ENCODE measurements around the gene HPN.
A peak's percentile ranks its signal among the peaks of the same experiment; 100 is the strongest.
"Not testable (repeated sequence)": the region's sequence is repeated elsewhere in the genome, so short reads cannot be mapped to it uniquely, and the experiment has no call there.

Gene HPN

DNA sequence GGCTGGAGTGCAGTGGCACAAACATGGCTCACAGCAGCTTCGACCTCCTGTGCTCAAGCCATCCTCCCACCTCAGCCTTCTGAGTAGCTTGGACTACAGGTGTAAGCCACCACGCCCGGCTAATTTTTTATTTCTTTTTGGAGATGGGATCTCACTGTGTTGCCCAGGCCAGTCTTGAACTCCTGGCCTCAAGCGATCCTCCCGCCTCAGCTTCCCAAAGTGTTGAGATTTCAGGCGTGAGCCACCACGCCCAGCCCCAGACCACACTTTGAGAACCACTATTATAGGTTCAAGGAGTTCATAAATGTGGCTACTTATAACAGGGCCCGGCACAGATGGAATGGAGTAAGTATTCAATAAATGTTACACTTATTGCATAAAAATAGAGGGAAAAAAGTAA, 14.5 kb upstream of the HPN start:
- Histone ChIP-seq H3K27me3 (ENCODE audit: control insufficient read depth in 2 of 2, insufficient read depth in 2 of 2, low read length in 2 of 2) (peaks cover 3% of the 10 kb centered on the region in 2 donors), H3K27ac (ENCODE audit: low read depth in 2 of 2, low read length in 2 of 2) (no peak overlapping the region), H3K9ac (ENCODE audit: low read depth in 1 of 2, low read length in 2 of 2) (no peak overlapping the region), H3K4me3 (ENCODE audit: low read length in 2 of 2) (no peak overlapping the region), H3K4me1 (ENCODE audit: control insufficient read depth in 2 of 2, insufficient read depth in 2 of 2, low read length in 2 of 2) (no peaks in the 10 kb centered on the region), H3K36me3 (ENCODE audit: control insufficient read depth in 2 of 2, insufficient read depth in 2 of 2, low read length in 2 of 2) (peaks cover 19 to 34% of the 10 kb centered on the region in 2 donors), H3K9me3 (ENCODE audit: control insufficient read depth in 2 of 2, low read length in 2 of 2) (no peaks in the 10 kb centered on the region)

GRCh38 chr19:35027851-35028599, 13.5 kb upstream of the HPN start:
- Histone ChIP-seq H3K27me3 (ENCODE audit: control insufficient read depth in 2 of 2, insufficient read depth in 2 of 2, low read length in 2 of 2) (peaks cover 3% of the 10 kb centered on the region in 2 donors), H3K9me3 (ENCODE audit: control insufficient read depth in 2 of 2, low read length in 2 of 2) (no peaks in the 10 kb centered on the region), H3K27ac (ENCODE audit: low read depth in 2 of 2, low read length in 2 of 2) (no peak overlapping the region), H3K4me1 (ENCODE audit: control insufficient read depth in 2 of 2, insufficient read depth in 2 of 2, low read length in 2 of 2) (no peaks in the 10 kb centered on the region), H3K36me3 (ENCODE audit: control insufficient read depth in 2 of 2, insufficient read depth in 2 of 2, low read length in 2 of 2) (peaks cover 19 to 29% of the 10 kb centered on the region in 2 donors), H3K4me3 (ENCODE audit: low read length in 2 of 2) (no peak overlapping the region), H3K9ac (ENCODE audit: low read depth in 1 of 2, low read length in 2 of 2) (no peak overlapping the region)

GRCh38 chr19:35028600-35028885, 13.0 kb upstream of the HPN start:
- H3K36me3 ChIP-seq (ENCODE audit: control insufficient read depth in 2 of 2, insufficient read depth in 2 of 2, low read length in 2 of 2) = peaks cover 19 to 25% of the 10 kb centered on the region in 2 donors
- H3K9me3 ChIP-seq (ENCODE audit: control insufficient read depth in 2 of 2, low read length in 2 of 2); H3K4me1 ChIP-seq (ENCODE audit: control insufficient read depth in 2 of 2, insufficient read depth in 2 of 2, low read length in 2 of 2); H3K4me3 ChIP-seq (ENCODE audit: low read length in 2 of 2); H3K27me3 ChIP-seq (ENCODE audit: control insufficient read depth in 2 of 2, insufficient read depth in 2 of 2, low read length in 2 of 2); H3K9ac ChIP-seq (ENCODE audit: low read depth in 1 of 2, low read length in 2 of 2); H3K27ac ChIP-seq (ENCODE audit: low read depth in 2 of 2, low read length in 2 of 2): not testable (repeated sequence)

- not testable (repeated sequence) for H3K4me1 ChIP-seq (ENCODE audit: control insufficient read depth in 2 of 2, insufficient read depth in 2 of 2, low read length in 2 of 2); H3K27ac ChIP-seq (ENCODE audit: low read depth in 2 of 2, low read length in 2 of 2); H3K9ac ChIP-seq (ENCODE audit: low read depth in 1 of 2, low read length in 2 of 2); H3K9me3 ChIP-seq (ENCODE audit: control insufficient read depth in 2 of 2, low read length in 2 of 2); H3K4me3 ChIP-seq (ENCODE audit: low read length in 2 of 2)
- Histone ChIP-seq H3K36me3 (ENCODE audit: control insufficient read depth in 2 of 2, insufficient read depth in 2 of 2, low read length in 2 of 2) (peaks cover 13 to 18% of the 10 kb centered on the region in 2 donors), H3K27me3 (ENCODE audit: control insufficient read depth in 2 of 2, insufficient read depth in 2 of 2, low read length in 2 of 2) (peaks cover 3 to 10% of the 10 kb centered on the region in 2 donors)
Measured at GRCh38 chr19:35029275-35029736, 12.2 kb upstream of the HPN start.

DNA sequence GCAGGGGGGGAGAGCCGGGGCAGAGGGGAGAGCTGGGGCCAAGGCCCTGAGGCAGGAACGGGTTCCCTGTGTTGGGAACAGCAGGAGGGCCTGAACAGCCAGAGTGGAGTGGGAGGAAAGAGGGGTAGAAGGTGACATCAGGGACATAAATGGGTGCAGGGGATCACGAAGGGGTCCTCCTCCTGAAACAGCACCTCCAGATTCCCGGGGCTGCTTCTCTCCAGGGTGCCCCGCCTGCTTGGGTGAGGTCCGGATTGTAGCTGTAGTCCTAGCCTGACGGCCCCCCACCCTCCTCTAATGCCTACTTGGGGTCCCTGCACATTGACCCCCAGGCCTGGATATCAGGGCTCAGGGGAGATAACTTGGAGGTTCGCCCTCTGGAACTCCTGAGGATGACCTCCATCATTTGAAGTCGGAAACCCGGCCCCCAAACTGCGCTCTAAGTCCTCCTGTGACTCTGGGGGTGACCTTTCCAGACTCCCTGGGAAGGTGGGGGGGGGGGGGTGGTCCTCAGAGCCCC, 11.7 kb upstream of the HPN start:
- Histone ChIP-seq H3K27me3 (ENCODE audit: control insufficient read depth in 2 of 2, insufficient read depth in 2 of 2, low read length in 2 of 2) (peaks cover 3 to 10% of the 10 kb centered on the region in 2 donors), H3K9ac (ENCODE audit: low read depth in 1 of 2, low read length in 2 of 2) (no peak overlapping the region), H3K4me1 (ENCODE audit: control insufficient read depth in 2 of 2, insufficient read depth in 2 of 2, low read length in 2 of 2) (no peaks in the 10 kb centered on the region), H3K4me3 (ENCODE audit: low read length in 2 of 2) (peak overlapping the region in 1 of 2 donors; percentile 23), H3K9me3 (ENCODE audit: control insufficient read depth in 2 of 2, low read length in 2 of 2) (no peaks in the 10 kb centered on the region), H3K36me3 (ENCODE audit: control insufficient read depth in 2 of 2, insufficient read depth in 2 of 2, low read length in 2 of 2) (peaks cover 11 to 18% of the 10 kb centered on the region in 2 donors), H3K27ac (ENCODE audit: low read depth in 2 of 2, low read length in 2 of 2) (no peak overlapping the region)

- Histone ChIP-seq H3K4me3 (ENCODE audit: low read length in 2 of 2) (peak within 1 kb of the TSS; percentile 23 to 30), H3K27ac (ENCODE audit: low read depth in 2 of 2, low read length in 2 of 2) (no peak within 1 kb of the TSS), H3K4me1 (ENCODE audit: control insufficient read depth in 2 of 2, insufficient read depth in 2 of 2, low read length in 2 of 2) (no peaks in the 10 kb centered on the region), H3K36me3 (ENCODE audit: control insufficient read depth in 2 of 2, insufficient read depth in 2 of 2, low read length in 2 of 2) (peaks cover 9 to 14% of the 10 kb centered on the region in 2 donors), H3K9me3 (ENCODE audit: control insufficient read depth in 2 of 2, low read length in 2 of 2) (no peaks in the 10 kb centered on the region), H3K27me3 (ENCODE audit: control insufficient read depth in 2 of 2, insufficient read depth in 2 of 2, low read length in 2 of 2) (peaks cover 3 to 10% of the 10 kb centered on the region in 2 donors), H3K9ac (ENCODE audit: low read depth in 1 of 2, low read length in 2 of 2) (no peak within 1 kb of the TSS)
Measured at GRCh38 chr19:35030257-35031071, 11.1 kb upstream of the HPN start, which contains the start of gene SCN1B. Gene SCN1B, plus strand, starts transcription at chr19:35030470. Its CDS starts 351 bp downstream, at chr19:35030821.

- Histone ChIP-seq H3K4me1 (ENCODE audit: control insufficient read depth in 2 of 2, insufficient read depth in 2 of 2, low read length in 2 of 2) (no peaks in the 10 kb centered on the region), H3K36me3 (ENCODE audit: control insufficient read depth in 2 of 2, insufficient read depth in 2 of 2, low read length in 2 of 2) (peaks cover 6 to 7% of the 10 kb centered on the region in 2 donors), H3K27ac (ENCODE audit: low read depth in 2 of 2, low read length in 2 of 2) (no peak overlapping the region), H3K27me3 (ENCODE audit: control insufficient read depth in 2 of 2, insufficient read depth in 2 of 2, low read length in 2 of 2) (peaks cover 3 to 10% of the 10 kb centered on the region in 2 donors), H3K9me3 (ENCODE audit: control insufficient read depth in 2 of 2, low read length in 2 of 2) (no peaks in the 10 kb centered on the region), H3K9ac (ENCODE audit: low read depth in 1 of 2, low read length in 2 of 2) (no peak overlapping the region), H3K4me3 (ENCODE audit: low read length in 2 of 2) (peak overlapping the region; percentile 23 to 30)
Measured at GRCh38 chr19:35031072-35031881, 10.2 kb upstream of the HPN start.

DNA sequence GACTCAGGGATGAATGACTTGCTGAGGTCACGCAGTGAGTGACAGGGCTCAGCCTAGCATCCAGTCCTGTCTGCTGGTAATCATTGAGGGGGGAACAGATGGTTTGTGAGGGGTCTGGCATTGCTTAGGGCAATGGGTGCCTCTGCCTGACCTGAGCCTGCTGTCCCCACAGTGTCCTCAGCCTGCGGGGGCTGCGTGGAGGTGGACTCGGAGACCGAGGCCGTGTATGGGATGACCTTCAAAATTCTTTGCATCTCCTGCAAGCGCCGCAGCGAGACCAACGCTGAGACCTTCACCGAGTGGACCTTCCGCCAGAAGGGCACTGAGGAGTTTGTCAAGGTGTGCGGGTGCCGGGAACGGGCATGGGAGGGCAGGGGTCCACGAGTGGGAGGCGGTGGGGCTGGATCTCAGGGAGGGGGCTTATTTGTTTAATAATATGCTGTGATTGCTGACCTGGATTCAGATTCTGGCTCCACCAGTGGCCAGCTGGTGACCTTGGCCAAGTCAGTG, 9.1 kb upstream of the HPN start:
- Histone ChIP-seq H3K27ac (ENCODE audit: low read depth in 2 of 2, low read length in 2 of 2) (no peak overlapping the region), H3K9me3 (ENCODE audit: control insufficient read depth in 2 of 2, low read length in 2 of 2) (no peaks in the 10 kb centered on the region), H3K27me3 (ENCODE audit: control insufficient read depth in 2 of 2, insufficient read depth in 2 of 2, low read length in 2 of 2) (peaks cover 3 to 10% of the 10 kb centered on the region in 2 donors), H3K9ac (ENCODE audit: low read depth in 1 of 2, low read length in 2 of 2) (no peak overlapping the region), H3K36me3 (ENCODE audit: control insufficient read depth in 2 of 2, insufficient read depth in 2 of 2, low read length in 2 of 2) (peaks cover 1 to 2% of the 10 kb centered on the region in 2 donors), H3K4me3 (ENCODE audit: low read length in 2 of 2) (no peak overlapping the region), H3K4me1 (ENCODE audit: control insufficient read depth in 2 of 2, insufficient read depth in 2 of 2, low read length in 2 of 2) (no peaks in the 10 kb centered on the region)

DNA sequence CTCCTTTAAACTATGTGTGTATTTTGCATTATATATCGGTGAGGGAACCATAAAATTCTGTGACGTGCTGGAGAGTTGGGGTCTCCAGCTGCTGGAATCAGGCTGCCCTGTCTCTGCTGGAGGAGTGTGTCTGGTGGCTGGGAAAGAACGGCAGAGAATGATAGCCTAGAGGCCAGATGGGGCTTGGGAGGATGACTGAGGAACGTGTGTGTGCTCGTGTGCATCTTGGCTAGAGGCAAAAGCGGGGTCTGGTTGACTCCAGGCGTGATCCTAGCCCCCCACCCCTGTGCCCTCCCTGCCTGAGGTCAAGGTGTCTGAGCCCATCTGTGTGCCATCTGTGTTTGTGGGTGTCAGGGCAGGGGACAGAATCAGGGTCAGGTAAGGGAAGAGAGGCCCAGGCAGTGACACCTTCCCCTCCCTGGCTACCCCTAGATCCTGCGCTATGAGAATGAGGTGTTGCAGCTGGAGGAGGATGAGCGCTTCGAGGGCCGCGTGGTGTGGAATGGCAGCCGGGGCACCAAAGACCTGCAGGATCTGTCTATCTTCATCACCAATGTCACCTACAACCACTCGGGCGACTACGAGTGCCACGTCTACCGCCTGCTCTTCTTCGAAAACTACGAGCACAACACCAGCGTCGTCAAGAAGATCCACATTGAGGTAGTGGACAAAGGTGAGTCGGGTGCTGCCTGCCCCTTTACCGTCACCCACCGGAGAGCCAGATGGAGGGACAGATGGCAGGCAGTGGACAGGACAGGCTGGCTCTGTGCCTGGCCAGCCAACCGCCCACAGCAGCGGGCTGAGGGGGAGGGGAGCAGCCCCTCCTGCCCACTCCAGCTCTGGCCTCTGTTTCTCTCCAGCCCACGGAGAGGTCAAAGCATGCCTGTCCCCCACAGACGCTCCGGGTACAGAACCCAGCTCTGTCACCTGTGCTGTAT, 8.2 kb upstream of the HPN start:
- Histone ChIP-seq H3K9ac (ENCODE audit: low read depth in 1 of 2, low read length in 2 of 2) (no peak overlapping the region), H3K4me1 (ENCODE audit: control insufficient read depth in 2 of 2, insufficient read depth in 2 of 2, low read length in 2 of 2) (no peaks in the 10 kb centered on the region), H3K27me3 (ENCODE audit: control insufficient read depth in 2 of 2, insufficient read depth in 2 of 2, low read length in 2 of 2) (peaks cover 3 to 10% of the 10 kb centered on the region in 2 donors), H3K9me3 (ENCODE audit: control insufficient read depth in 2 of 2, low read length in 2 of 2) (no peaks in the 10 kb centered on the region), H3K4me3 (ENCODE audit: low read length in 2 of 2) (no peak overlapping the region), H3K36me3 (ENCODE audit: control insufficient read depth in 2 of 2, insufficient read depth in 2 of 2, low read length in 2 of 2) (no peaks in the 10 kb centered on the region), H3K27ac (ENCODE audit: low read depth in 2 of 2, low read length in 2 of 2) (no peak overlapping the region)

Measured in mucosa of rectum (tissue), 2 donors.